Measurements from ENCODE around the gene PVALEF. TPM values are rescaled to one million over a fixed set of nuclear protein-coding genes. Genes with fewer than 3 reads are reported as not detected.

The PVALEF gene
- total RNA-seq, 1 donor from 2014 or later: not detected

GRCh38 chr17:81210466-81210865 lies 45.2 kb downstream of the PVALEF start:
- Mint-ChIP-seq H3K4me3 (ENCODE audit: low read depth) (no peak overlapping the region), H3K27me3 (no peaks in the 10 kb centered on the region), H3K9me3 (ENCODE audit: low read depth) (no peaks in the 10 kb centered on the region), H3K27ac (no peak overlapping the region), H3K4me1 (ENCODE audit: low read depth) (no peaks in the 10 kb centered on the region), H3K36me3 (ENCODE audit: insufficient read depth) (no peaks in the 10 kb centered on the region)
- TF ChIP-seq, protein P1, sequence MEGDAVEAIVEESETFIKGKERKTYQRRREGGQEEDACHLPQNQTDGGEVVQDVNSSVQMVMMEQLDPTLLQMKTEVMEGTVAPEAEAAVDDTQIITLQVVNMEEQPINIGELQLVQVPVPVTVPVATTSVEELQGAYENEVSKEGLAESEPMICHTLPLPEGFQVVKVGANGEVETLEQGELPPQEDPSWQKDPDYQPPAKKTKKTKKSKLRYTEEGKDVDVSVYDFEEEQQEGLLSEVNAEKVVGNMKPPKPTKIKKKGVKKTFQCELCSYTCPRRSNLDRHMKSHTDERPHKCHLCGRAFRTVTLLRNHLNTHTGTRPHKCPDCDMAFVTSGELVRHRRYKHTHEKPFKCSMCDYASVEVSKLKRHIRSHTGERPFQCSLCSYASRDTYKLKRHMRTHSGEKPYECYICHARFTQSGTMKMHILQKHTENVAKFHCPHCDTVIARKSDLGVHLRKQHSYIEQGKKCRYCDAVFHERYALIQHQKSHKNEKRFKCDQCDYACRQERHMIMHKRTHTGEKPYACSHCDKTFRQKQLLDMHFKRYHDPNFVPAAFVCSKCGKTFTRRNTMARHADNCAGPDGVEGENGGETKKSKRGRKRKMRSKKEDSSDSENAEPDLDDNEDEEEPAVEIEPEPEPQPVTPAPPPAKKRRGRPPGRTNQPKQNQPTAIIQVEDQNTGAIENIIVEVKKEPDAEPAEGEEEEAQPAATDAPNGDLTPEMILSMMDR (IDR thresholded peaks at IDR 0.05; ENCODE audit: unreplicated experiment): no peak
- no peak for DNase-seq (ENCODE audit: low spot score, unreplicated experiment)

GRCh38 chr17:81210868-81211267 lies 45.6 kb downstream of the PVALEF start:
- no peaks in the 10 kb centered on the region for H3K9me3 Mint-ChIP-seq (ENCODE audit: low read depth)
- TF ChIP-seq, protein P1 (IDR thresholded peaks at IDR 0.05; ENCODE audit: unreplicated experiment): no peak
- no peak overlapping the region for H3K27ac Mint-ChIP-seq
- no peak for DNase-seq (ENCODE audit: low spot score, unreplicated experiment)
- H3K27me3 Mint-ChIP-seq: no peaks in the 10 kb centered on the region
- no peaks in the 10 kb centered on the region for H3K4me1 Mint-ChIP-seq (ENCODE audit: low read depth)
- H3K4me3 Mint-ChIP-seq (ENCODE audit: low read depth): no peak overlapping the region
- no peaks in the 10 kb centered on the region for H3K36me3 Mint-ChIP-seq (ENCODE audit: insufficient read depth)

- H3K4me3 Mint-ChIP-seq (ENCODE audit: low read depth): no peak overlapping the region
- H3K27ac Mint-ChIP-seq: no peak overlapping the region
- H3K9me3 Mint-ChIP-seq (ENCODE audit: low read depth): no peaks in the 10 kb centered on the region
- no peaks in the 10 kb centered on the region for H3K27me3 Mint-ChIP-seq
- no peaks in the 10 kb centered on the region for H3K4me1 Mint-ChIP-seq (ENCODE audit: low read depth)
- TF ChIP-seq, protein P1 (IDR thresholded peaks at IDR 0.05; ENCODE audit: unreplicated experiment): no peak
- no peak for DNase-seq (ENCODE audit: low spot score, unreplicated experiment)
- H3K36me3 Mint-ChIP-seq (ENCODE audit: insufficient read depth): peaks cover 1% of the 10 kb centered on the region
Observed at GRCh38 chr17:81212365-81212764, 47.1 kb downstream of the PVALEF start.

GRCh38 chr17:81213978-81214377 lies 48.7 kb downstream of the PVALEF start:
- H3K4me3 Mint-ChIP-seq (ENCODE audit: low read depth): no peak overlapping the region
- no peaks in the 10 kb centered on the region for H3K9me3 Mint-ChIP-seq (ENCODE audit: low read depth)
- no peaks in the 10 kb centered on the region for H3K27me3 Mint-ChIP-seq
- H3K36me3 Mint-ChIP-seq (ENCODE audit: insufficient read depth): peaks cover 1% of the 10 kb centered on the region
- no peak overlapping the region for H3K27ac Mint-ChIP-seq
- H3K4me1 Mint-ChIP-seq (ENCODE audit: low read depth): no peaks in the 10 kb centered on the region
- TF ChIP-seq, protein P1 (IDR thresholded peaks at IDR 0.05; ENCODE audit: unreplicated experiment): no peak
- no peak for DNase-seq (ENCODE audit: low spot score, unreplicated experiment)

- Mint-ChIP-seq H3K36me3 (ENCODE audit: insufficient read depth) (peaks cover 3% of the 10 kb centered on the region), H3K27ac (no peak overlapping the region), H3K4me3 (ENCODE audit: low read depth) (no peak overlapping the region), H3K4me1 (ENCODE audit: low read depth) (peaks cover 7% of the 10 kb centered on the region), H3K9me3 (ENCODE audit: low read depth) (no peaks in the 10 kb centered on the region), H3K27me3 (no peaks in the 10 kb centered on the region)
- no peak for DNase-seq (ENCODE audit: low spot score, unreplicated experiment)
- TF ChIP-seq, protein P1 (IDR thresholded peaks at IDR 0.05; ENCODE audit: unreplicated experiment): no peak
Observed at GRCh38 chr17:81217491-81217890, 52.2 kb downstream of the PVALEF start.
